WTC11 (cell line): Measurements from ENCODE around the gene FURIN. TPM values are rescaled to one million over a fixed set of nuclear protein-coding genes. Genes with fewer than 3 reads are reported as not detected.

ENCODE experiments used
- ATF6 ChIP-seq: sonication (generic); formaldehyde crosslinking; IDR thresholded peaks from 2 replicates; pipeline ENCODE4 v1.8.1; 2023; ENCODE audit warnings: mild to moderate bottlenecking, missing genetic modification reagents
- CBFB ChIP-seq: sonication (generic); formaldehyde crosslinking; IDR thresholded peaks from 2 replicates; pipeline ENCODE4 v1.8.1; 2022; ENCODE audit warnings: mild to moderate bottlenecking, low read depth, missing genetic modification reagents
- CREB1 ChIP-seq: sonication (generic); formaldehyde crosslinking; IDR thresholded peaks from 2 replicates; pipeline ENCODE4 v1.8.0; 2023; ENCODE audit warnings: mild to moderate bottlenecking, missing genetic modification reagents
- EMX1 ChIP-seq: fragments of 250-450 bp; sonication (Bioruptor Pico); IDR thresholded peaks from 2 replicates; pipeline ENCODE4 v1.8.0; 2021; ENCODE audit warnings: mild to moderate bottlenecking
- GABPB1 ChIP-seq: sonication (generic); formaldehyde crosslinking; IDR thresholded peaks from 2 replicates; pipeline ENCODE4 v1.8.1; 2023; ENCODE audit warnings: mild to moderate bottlenecking, missing genetic modification reagents
- GRHL2 ChIP-seq: fragments of 250-450 bp; sonication (Bioruptor Pico); IDR thresholded peaks from 2 replicates; pipeline ENCODE4 v1.8.0; 2022; ENCODE audit warnings: mild to moderate bottlenecking, moderate library complexity; ENCODE audit not compliant: insufficient replicate concordance, severe bottlenecking
- IRF1 ChIP-seq: sonication (generic); formaldehyde crosslinking; IDR thresholded peaks from 2 replicates; pipeline ENCODE4 v1.8.0; 2023; ENCODE audit warnings: missing genetic modification reagents
- MXD4 ChIP-seq: fragments of 250-450 bp; sonication (Bioruptor Pico); IDR thresholded peaks from 2 replicates; pipeline ENCODE4 v1.8.0; 2021; ENCODE audit warnings: mild to moderate bottlenecking, moderate library complexity, borderline replicate concordance
- STAT6 ChIP-seq: sonication (generic); formaldehyde crosslinking; conservative IDR thresholded peaks from 2 replicates; pipeline ENCODE4 v1.8.1; 2023; ENCODE audit warnings: mild to moderate bottlenecking, low read depth, missing genetic modification reagents, moderate library complexity
- TEAD4 ChIP-seq: sonication (generic); formaldehyde crosslinking; IDR thresholded peaks from 2 replicates; pipeline ENCODE4 v1.8.0; 2022; ENCODE audit warnings: mild to moderate bottlenecking, missing genetic modification reagents
- USF2 ChIP-seq: sonication (generic); formaldehyde crosslinking; IDR thresholded peaks from 2 replicates; pipeline ENCODE4 v1.8.1; 2023; ENCODE audit warnings: mild to moderate bottlenecking, missing genetic modification reagents, moderate library complexity
- ZNF263 ChIP-seq: sonication (generic); formaldehyde crosslinking; IDR thresholded peaks from 2 replicates; pipeline ENCODE4 v1.8.1; 2022; ENCODE audit warnings: low read depth, mild to moderate bottlenecking, moderate library complexity, missing genetic modification reagents
- ZNF671 ChIP-seq: fragments of 250-450 bp; sonication (Bioruptor Pico); IDR thresholded peaks from 2 replicates; pipeline ENCODE4 v1.8.0; 2021; ENCODE audit warnings: mild to moderate bottlenecking
- total RNA-seq: library from RNA; stranded (reverse); gene quantifications from 3 replicates; pipeline ENCODE4 v1.2.3, GENCODE V29; 2021

Gene FURIN
- total RNA-seq, 1 experiment from 2014 or later: 46.3 TPM

- no peak for TF ChIP-seq ATF6 (CRISPR knock-in tag)
- TF ChIP-seq MXD4 (CRISPR knock-in tag): no peak
- no peak for TF ChIP-seq ZNF263
- TF ChIP-seq ZNF671 (CRISPR knock-in tag): no peak
- TF ChIP-seq GABPB1: no peak
- TF ChIP-seq EMX1 (CRISPR knock-in tag): no peak
- no peak for TF ChIP-seq TEAD4
- TF ChIP-seq CBFB (CRISPR knock-in tag): no peak
- TF ChIP-seq CREB1: no peak
- no peak for TF ChIP-seq STAT6 (CRISPR knock-in tag)
- TF ChIP-seq IRF1 (CRISPR knock-in tag): no peak
- no peak for TF ChIP-seq USF2
- TF ChIP-seq GRHL2: no peak
These were observed 64.2 kb downstream of the FURIN start (continued) for GRCh38 chr15:90932660-90932991.

Other genes starting within 250 kb of the FURIN start
- gene BLM, start 151.2 kb upstream of the FURIN start, total RNA-seq: 29.9 to 40.5 TPM (median 34.8 TPM) in 3 replicates
- 9.7 to 10.2 TPM (median 10.0 TPM) in 3 replicates for gene FES, start 15.9 kb downstream of the FURIN start, total RNA-seq
- 27.9 to 31.5 TPM (median 31.0 TPM) in 3 replicates for gene MAN2A2, start 34.7 kb downstream of the FURIN start, total RNA-seq
- 16.4 to 23.6 TPM (median 21.7 TPM) in 3 replicates for gene HDDC3, start 64.0 kb downstream of the FURIN start, total RNA-seq
- 92.1 to 102 TPM (median 101 TPM) in 3 replicates for gene UNC45A, start 66.7 kb downstream of the FURIN start, total RNA-seq
- gene RCCD1, start 86.3 kb downstream of the FURIN start, total RNA-seq: 26.1 to 31.9 TPM (median 27.8 TPM) in 3 replicates
- 114 to 130 TPM (median 121 TPM) in 3 replicates for gene PRC1, start 125.9 kb downstream of the FURIN start, total RNA-seq
- 18.1 to 21.1 TPM (median 20.7 TPM) in 3 replicates for gene VPS33B, start 154.0 kb downstream of the FURIN start, total RNA-seq
- 0.64 to 1.4 TPM (median 0.82 TPM) in 3 replicates for gene SV2B, start 231.7 kb downstream of the FURIN start, total RNA-seq